Measurements from ENCODE around the gene KRTAP6-1. TPM values are rescaled to one million over a fixed set of nuclear protein-coding genes. Genes with fewer than 3 reads are reported as not detected.

KRTAP6-1 gene
- total RNA-seq, 4 donors from 2014 or later = not detected

GRCh38 chr21:30605968-30606367, 7.8 kb downstream of the KRTAP6-1 start:
- no peak for DNase-seq (ENCODE audit: low spot score in 2 of 2)
- Histone ChIP-seq H3K27ac (no peak overlapping the region), H3K27me3 (no peaks in the 10 kb centered on the region), H3K4me3 (no peak overlapping the region), H3K36me3 (no peaks in the 10 kb centered on the region), H3K9me3 (peaks cover 0 to 14% (median 0%) of the 10 kb centered on the region in 4 donors), H3K4me1 (no peaks in the 10 kb centered on the region)
- WGBS, 2 donors = 90% methylated on average over 2 of the region's 2 CpGs
- no peak for TF ChIP-seq POLR2A (IDR thresholded peaks at IDR 0.05)
- no peak for TF ChIP-seq CTCF (IDR thresholded peaks at IDR 0.05)
- TF ChIP-seq EP300 (IDR thresholded peaks at IDR 0.05) = no peak

GRCh38 chr21:30600787-30601186, 12.9 kb downstream of the KRTAP6-1 start, which contains the start of gene KRTAP22-1:
Gene KRTAP22-1, plus strand, starts transcription at chr21:30601087.
- no peak within 1 kb of the TSS for H3K4me3 ChIP-seq
- H3K4me1 ChIP-seq = no peaks in the 10 kb centered on the region
- no peaks in the 10 kb centered on the region for H3K9me3 ChIP-seq
- TF ChIP-seq POLR2A (IDR thresholded peaks at IDR 0.05) = no peak
- TF ChIP-seq CTCF (IDR thresholded peaks at IDR 0.05) = no peak
- no peak for TF ChIP-seq EP300 (IDR thresholded peaks at IDR 0.05)
- DNase-seq (ENCODE audit: low spot score in 2 of 2) = no peak
- H3K27ac ChIP-seq = no peak within 1 kb of the TSS
- H3K36me3 ChIP-seq = no peaks in the 10 kb centered on the region
- 42 to 60% methylated on average over 1 of the region's 1 CpG for WGBS, 2 donors
- H3K27me3 ChIP-seq = no peaks in the 10 kb centered on the region

GRCh38 chr21:30598802-30599201, 14.9 kb downstream of the KRTAP6-1 start, which contains the start of gene KRTAP6-2:
Gene KRTAP6-2, minus strand, starts transcription at chr21:30598902. Its CDS starts 28 bp downstream, at chr21:30598874.
- H3K9me3 ChIP-seq = no peaks in the 10 kb centered on the region
- H3K36me3 ChIP-seq = no peaks in the 10 kb centered on the region
- H3K4me3 ChIP-seq = no peak within 1 kb of the TSS
- no peaks in the 10 kb centered on the region for H3K4me1 ChIP-seq
- H3K27me3 ChIP-seq = no peaks in the 10 kb centered on the region
- 94 to 96% methylated on average over 5 to 6 of the region's 6 CpGs for whole genome bisulfite sequencing, 2 donors
- H3K27ac ChIP-seq = no peak within 1 kb of the TSS
- DNase-seq (ENCODE audit: low spot score in 2 of 2) = no peak
- TF ChIP-seq EP300 (IDR thresholded peaks at IDR 0.05) (no peak), POLR2A (IDR thresholded peaks at IDR 0.05) (no peak), CTCF (IDR thresholded peaks at IDR 0.05) (no peak)

GRCh38 chr21:30592140-30592539, 21.6 kb downstream of the KRTAP6-1 start, which contains the start of gene KRTAP6-3:
Gene KRTAP6-3, plus strand, starts transcription at chr21:30592440. Its CDS starts 6 bp downstream, at chr21:30592446.
- Histone ChIP-seq H3K4me3 (no peak within 1 kb of the TSS), H3K27ac (no peak within 1 kb of the TSS), H3K4me1 (no peaks in the 10 kb centered on the region), H3K9me3 (no peaks in the 10 kb centered on the region), H3K36me3 (no peaks in the 10 kb centered on the region), H3K27me3 (no peaks in the 10 kb centered on the region)
- DNase-seq (ENCODE audit: low spot score in 2 of 2) = no peak
- no peak for TF ChIP-seq EP300 (IDR thresholded peaks at IDR 0.05)
- no peak for TF ChIP-seq CTCF (IDR thresholded peaks at IDR 0.05)
- no peak for TF ChIP-seq POLR2A (IDR thresholded peaks at IDR 0.05)
- 90 to 95% methylated on average over 4 of the region's 4 CpGs for WGBS, 2 donors

GRCh38 chr21:30590297-30590696, 23.4 kb downstream of the KRTAP6-1 start, which contains the start of gene KRTAP22-2:
Gene KRTAP22-2, minus strand, starts transcription at chr21:30590397.
- Histone ChIP-seq H3K9me3 (no peaks in the 10 kb centered on the region), H3K36me3 (no peaks in the 10 kb centered on the region), H3K4me3 (no peak within 1 kb of the TSS), H3K27ac (no peak within 1 kb of the TSS), H3K27me3 (no peaks in the 10 kb centered on the region), H3K4me1 (no peaks in the 10 kb centered on the region)
- DNase-seq (ENCODE audit: low spot score in 2 of 2) = no peak
- TF ChIP-seq POLR2A (IDR thresholded peaks at IDR 0.05) (no peak), EP300 (IDR thresholded peaks at IDR 0.05) (no peak), CTCF (IDR thresholded peaks at IDR 0.05) (no peak)
